Lower leg skin (tissue), 4 donors: ENCODE measurements around the gene TMEM119. TPM values are rescaled to one million over a fixed set of nuclear protein-coding genes. Genes with fewer than 3 reads are reported as not detected.

Experiments used
- DNase-seq, 2 donors: peaks; one replicate each; pipeline ENCODE4 v3.0.0-alpha.2; 2019; ENCODE audit warnings: low spot score in 2 of 2
- H3K4me3 ChIP-seq: fragments of 200-600 bp; sonication (generic); 2 replicates; pipeline ENCODE4 v1.5.1; 2017; ENCODE audit warnings: mild to moderate bottlenecking, low read depth; ENCODE audit not compliant: poor library complexity, severe bottlenecking
- POLR2A ChIP-seq, 2 donors: fragments of 450-650 bp; IDR thresholded peaks; one replicate each; pipeline ENCODE4 v1.6.1; 2016 to 2017; ENCODE audit warnings: antibody characterized with exemption in 2 of 2, mild to moderate bottlenecking in 1 of 2, moderate library complexity in 1 of 2
- WGBS, 2 donors: methylation state at CpG; one replicate each; pipeline ENCODE4 v1.1.5; 2018; 5-methylcytosine and 5-hydroxymethylcytosine counted together
- intact Hi-C: fragments of 100-400 bp; cut with DNase I; formaldehyde crosslinking; loops from one replicate; pipeline ENCODE4 v1.15.0; 2023; ENCODE audit warnings: low total_unique reads
- total RNA-seq, 4 donors: library from RNA; depleted of rRNA; stranded (reverse); fragments of >200 nt; gene quantifications; one replicate each; pipeline ENCODE4 v1.1.0, GENCODE V29; 2016
- TF ChIP-seq, protein P1 (sequence below), 3 donors: fragments of 450-650 bp; IDR thresholded peaks; one replicate each; pipeline ENCODE4 v1.5.1; 2016; ENCODE audit warnings: antibody characterized with exemption in 3 of 3, mild to moderate bottlenecking in 3 of 3, moderate library complexity in 2 of 3

TMEM119 gene
- total RNA-seq, 4 donors from 2014 or later, result 0.34 to 10.3 (median 1.4) TPM

DNA sequence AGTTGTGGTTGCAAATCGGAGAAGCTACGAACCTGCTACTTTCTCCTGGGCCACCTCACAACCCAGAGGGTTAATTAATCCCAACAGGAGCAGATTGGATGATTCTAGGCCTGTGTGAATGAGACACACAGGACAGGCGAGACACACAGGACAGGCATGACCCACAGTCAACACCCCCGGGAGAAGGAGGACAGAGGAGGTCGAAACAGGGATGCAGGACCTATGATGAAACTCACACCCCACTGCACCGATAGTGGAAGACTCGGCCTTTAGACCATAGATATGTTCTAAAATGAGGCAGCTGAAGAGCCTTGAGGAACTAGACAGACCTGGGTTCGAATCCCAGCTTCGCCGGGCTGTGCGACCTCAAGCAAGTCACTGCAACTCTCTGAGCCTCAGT is 11.6 kb downstream of the TMEM119 start:
- DNase-seq, result no peak
- H3K4me3 ChIP-seq, result no peak overlapping the region
- intact Hi-C loops, result no loop called here
- 84 to 91% methylated on average over 11 of the region's 11 CpGs for WGBS, 2 donors
- no peak for TF ChIP-seq POLR2A (IDR thresholded peaks at IDR 0.05)
- TF ChIP-seq, protein P1, sequence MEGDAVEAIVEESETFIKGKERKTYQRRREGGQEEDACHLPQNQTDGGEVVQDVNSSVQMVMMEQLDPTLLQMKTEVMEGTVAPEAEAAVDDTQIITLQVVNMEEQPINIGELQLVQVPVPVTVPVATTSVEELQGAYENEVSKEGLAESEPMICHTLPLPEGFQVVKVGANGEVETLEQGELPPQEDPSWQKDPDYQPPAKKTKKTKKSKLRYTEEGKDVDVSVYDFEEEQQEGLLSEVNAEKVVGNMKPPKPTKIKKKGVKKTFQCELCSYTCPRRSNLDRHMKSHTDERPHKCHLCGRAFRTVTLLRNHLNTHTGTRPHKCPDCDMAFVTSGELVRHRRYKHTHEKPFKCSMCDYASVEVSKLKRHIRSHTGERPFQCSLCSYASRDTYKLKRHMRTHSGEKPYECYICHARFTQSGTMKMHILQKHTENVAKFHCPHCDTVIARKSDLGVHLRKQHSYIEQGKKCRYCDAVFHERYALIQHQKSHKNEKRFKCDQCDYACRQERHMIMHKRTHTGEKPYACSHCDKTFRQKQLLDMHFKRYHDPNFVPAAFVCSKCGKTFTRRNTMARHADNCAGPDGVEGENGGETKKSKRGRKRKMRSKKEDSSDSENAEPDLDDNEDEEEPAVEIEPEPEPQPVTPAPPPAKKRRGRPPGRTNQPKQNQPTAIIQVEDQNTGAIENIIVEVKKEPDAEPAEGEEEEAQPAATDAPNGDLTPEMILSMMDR (IDR thresholded peaks at IDR 0.05), result no peak

DNA sequence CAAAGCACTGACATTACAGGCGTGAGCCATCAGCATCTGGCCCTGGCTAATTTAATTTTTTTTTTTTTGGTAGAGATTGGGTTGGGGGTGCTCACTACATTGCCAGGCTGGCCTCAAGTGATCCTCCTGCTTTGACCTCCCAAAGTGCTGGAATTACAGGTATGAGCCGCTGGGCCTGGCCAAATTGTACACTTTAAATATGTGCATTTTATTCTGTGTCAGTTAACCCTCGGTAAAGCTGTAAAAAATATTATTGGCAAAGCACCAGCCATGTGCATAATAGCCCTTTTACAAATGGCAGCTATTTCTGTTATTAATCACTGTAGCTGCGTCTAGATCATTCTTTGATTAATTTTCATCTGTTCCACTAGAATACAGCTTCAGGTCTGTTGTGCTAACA is 12.0 kb downstream of the TMEM119 start:
- 53 to 63% methylated on average over 4 of the region's 4 CpGs for WGBS, 2 donors
- TF ChIP-seq POLR2A (IDR thresholded peaks at IDR 0.05), result no peak
- TF ChIP-seq, protein P1 (IDR thresholded peaks at IDR 0.05), result no peak
- no peak for DNase-seq
- intact Hi-C loops, result no loop called here
- H3K4me3 ChIP-seq, result no peak overlapping the region

DNA sequence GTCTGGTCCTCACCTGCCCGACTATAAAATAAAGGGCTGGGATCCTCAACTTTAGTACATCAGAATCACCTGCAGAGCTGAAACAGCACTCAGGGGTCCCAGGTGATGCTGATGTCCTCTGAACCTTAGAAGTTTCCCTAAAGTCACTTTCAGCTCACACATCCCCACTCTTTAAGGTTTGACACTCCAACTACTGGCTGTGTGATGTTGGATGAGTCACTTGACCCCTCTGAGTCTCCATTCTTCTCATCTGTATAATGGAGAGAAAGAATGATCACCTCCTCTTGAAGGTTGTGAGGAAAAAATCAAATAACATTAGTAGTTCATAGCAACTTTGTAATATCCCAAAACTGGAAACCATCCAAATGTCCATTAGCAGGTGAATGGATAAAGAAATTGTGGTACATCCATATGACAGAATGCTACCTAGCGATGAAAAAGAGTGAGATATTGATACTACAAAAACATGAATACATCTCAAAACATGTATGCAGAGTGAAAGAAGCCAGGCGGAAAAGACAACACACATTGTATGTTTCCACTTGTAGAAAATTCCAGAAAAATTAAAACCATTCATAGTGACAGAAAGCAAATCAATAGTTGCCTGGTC is 13.3 kb downstream of the TMEM119 start:
- 76 to 77% methylated on average over 3 of the region's 3 CpGs for WGBS, 2 donors
- intact Hi-C loops, result no loop called here
- no peak for TF ChIP-seq POLR2A (IDR thresholded peaks at IDR 0.05)
- TF ChIP-seq, protein P1 (IDR thresholded peaks at IDR 0.05), result no peak
- DNase-seq, result no peak
- H3K4me3 ChIP-seq, result no peak overlapping the region

DNA sequence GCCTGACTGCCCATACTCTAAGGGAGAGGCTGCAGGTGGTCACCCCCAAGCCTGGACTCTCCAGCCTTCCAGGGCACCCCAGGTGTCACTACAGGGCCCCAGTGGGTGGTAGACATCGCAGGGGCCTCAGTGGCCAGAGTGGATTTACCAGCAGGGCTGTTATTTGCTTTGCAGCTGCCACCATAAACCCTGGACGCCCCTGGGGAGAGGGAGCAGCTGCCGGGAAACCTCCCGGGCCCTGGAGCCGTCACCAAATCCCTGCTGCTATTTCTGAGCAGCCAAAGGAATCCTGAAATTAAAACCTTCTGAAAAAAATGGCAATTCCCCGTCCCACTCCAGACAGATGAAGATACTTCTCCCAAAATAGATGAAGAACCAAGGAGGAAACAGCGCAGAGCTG is 13.9 kb downstream of the TMEM119 start:
- intact Hi-C loops, result no loop called here
- TF ChIP-seq, protein P1 (IDR thresholded peaks at IDR 0.05), result no peak
- TF ChIP-seq POLR2A (IDR thresholded peaks at IDR 0.05), result no peak
- DNase-seq, result no peak
- WGBS, 2 donors, result 51 to 58% methylated on average over 7 of the region's 7 CpGs
- no peak overlapping the region for H3K4me3 ChIP-seq

DNA sequence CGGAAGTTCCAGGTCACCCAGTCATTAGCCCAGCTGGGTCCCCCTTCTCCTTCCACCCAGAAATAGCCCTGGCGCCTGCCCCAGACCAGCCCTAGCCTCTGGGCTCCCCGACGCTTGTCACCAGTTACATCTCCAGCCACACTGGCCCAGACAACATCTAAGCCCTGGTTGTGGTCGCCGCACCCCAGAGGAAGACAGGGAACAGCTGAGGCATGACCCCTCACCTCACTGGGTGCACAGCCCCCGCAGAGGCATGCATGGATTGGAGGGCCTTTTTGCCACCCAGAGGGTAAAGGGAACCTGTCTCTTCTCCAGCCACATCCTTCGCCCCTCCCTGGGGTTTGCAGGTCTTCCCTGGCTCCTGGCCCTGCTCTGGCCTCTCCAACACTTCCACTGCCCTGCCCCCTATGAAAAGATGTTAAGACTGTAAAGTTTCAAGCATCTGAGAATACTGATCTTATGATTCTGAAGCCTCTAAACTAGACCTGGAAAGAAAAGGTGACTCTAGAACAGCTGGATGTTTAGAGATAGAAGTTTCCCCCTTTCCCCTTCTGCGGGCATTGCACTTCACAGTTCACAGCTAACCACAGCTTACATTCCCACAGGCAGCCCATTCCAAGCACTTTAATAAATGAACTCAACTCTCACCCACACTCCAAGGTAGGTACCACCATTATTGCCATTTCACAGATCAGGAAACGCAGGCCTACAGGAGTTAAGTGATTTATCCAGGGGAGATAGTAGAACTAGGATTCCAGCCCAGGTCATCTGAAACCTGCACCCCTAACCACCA is 14.7 kb downstream of the TMEM119 start:
- no peak overlapping the region for H3K4me3 ChIP-seq
- intact Hi-C loops, result no loop called here
- WGBS, 2 donors, result 71 to 80% methylated on average over 10 of the region's 10 CpGs
- no peak for DNase-seq
- TF ChIP-seq POLR2A (IDR thresholded peaks at IDR 0.05), result no peak
- TF ChIP-seq, protein P1 (IDR thresholded peaks at IDR 0.05), result no peak
